ENCODE data around the gene MSI2.
A peak's percentile ranks its signal among the peaks of the same experiment; 100 is the strongest.

MSI2 gene

GRCh38 chr17:57691939-57692338 lies 435.6 kb downstream of the MSI2 start:
- no peak for DNase-seq
- intact Hi-C loops (cut with DNase I): no loop called here

GRCh38 chr17:57692770-57693169 lies 436.4 kb downstream of the MSI2 start:
- intact Hi-C loops (cut with DNase I): no loop called here

GRCh38 chr17:57694051-57694450 lies 437.7 kb downstream of the MSI2 start:
- no peak for DNase-seq
- intact Hi-C loops (cut with DNase I): no loop called here

More at GRCh38 chr17:57692770-57693169, 436.4 kb downstream of the MSI2 start:
- DNase-seq: no peak

- no peak for DNase-seq
- intact Hi-C loops (cut with DNase I): no loop called here
Measured at GRCh38 chr17:57696050-57696449, 439.7 kb downstream of the MSI2 start.

GRCh38 chr17:57697197-57697596 lies 440.9 kb downstream of the MSI2 start:
- no peak for DNase-seq
- intact Hi-C loops (cut with DNase I): no loop called here

- DNase-seq: peak in 30 of 42 donors; percentile 14 to 81 (median 42)
- intact Hi-C loops (cut with DNase I): no loop called here
Measured at GRCh38 chr17:57697891-57698711, 441.8 kb downstream of the MSI2 start.

- DNase-seq: no peak
- intact Hi-C loops (cut with DNase I): no loop called here
Measured at GRCh38 chr17:57699751-57700219, 443.5 kb downstream of the MSI2 start.

- intact Hi-C loops (cut with DNase I): no loop called here
- no peak for DNase-seq
Measured at GRCh38 chr17:57701124-57701523, 444.8 kb downstream of the MSI2 start.

GRCh38 chr17:57703273-57703672 lies 446.9 kb downstream of the MSI2 start:
- intact Hi-C loops (cut with DNase I): no loop called here
- DNase-seq: no peak

- peak in 1 of 42 donors; percentile 21 for DNase-seq
- intact Hi-C loops (cut with DNase I): no loop called here
Measured at GRCh38 chr17:57704448-57704847, 448.1 kb downstream of the MSI2 start.

- intact Hi-C loops (cut with DNase I): no loop called here
Measured at GRCh38 chr17:57705921-57706695, 449.8 kb downstream of the MSI2 start.

GRCh38 chr17:57706761-57707160 lies 450.4 kb downstream of the MSI2 start:
- intact Hi-C loops (cut with DNase I): no loop called here

More at GRCh38 chr17:57705921-57706695, 449.8 kb downstream of the MSI2 start:
- DNase-seq: peak in 2 of 42 donors; percentile 25 to 39

GRCh38 chr17:57707892-57708291 lies 451.6 kb downstream of the MSI2 start:
- DNase-seq: peak in 39 of 42 donors; percentile 11 to 86 (median 51)
- intact Hi-C loops (cut with DNase I): no loop called here

More at GRCh38 chr17:57706761-57707160, 450.4 kb downstream of the MSI2 start:
- DNase-seq: peak in 1 of 42 donors; percentile 40

- intact Hi-C loops (cut with DNase I): no loop called here
- peak in 2 of 42 donors; percentile 20 to 39 for DNase-seq
Measured at GRCh38 chr17:57708410-57708809, 452.1 kb downstream of the MSI2 start.

GRCh38 chr17:57713140-57713539 lies 456.8 kb downstream of the MSI2 start:
- no peak for DNase-seq
- intact Hi-C loops (cut with DNase I): no loop called here

- no peak for DNase-seq
- intact Hi-C loops (cut with DNase I): no loop called here
Measured at GRCh38 chr17:57714665-57715180, 458.4 kb downstream of the MSI2 start.

GRCh38 chr17:57715981-57716380 lies 459.7 kb downstream of the MSI2 start:
- DNase-seq: no peak
- intact Hi-C loops (cut with DNase I): no loop called here

- no peak for DNase-seq
Measured at GRCh38 chr17:57718878-57719277, 462.6 kb downstream of the MSI2 start.

GRCh38 chr17:57720386-57721035 lies 464.2 kb downstream of the MSI2 start:
- intact Hi-C loops (cut with DNase I): no loop called here
- no peak for DNase-seq

More at GRCh38 chr17:57718878-57719277, 462.6 kb downstream of the MSI2 start:
- intact Hi-C loops (cut with DNase I): no loop called here
